Parathyroid adenoma (tissue), 2 donors: ENCODE data around the gene ACAP3.

Source experiments
- H2AFZ ChIP-seq: fragments of 300-600 bp; sonication (generic); one replicate; pipeline ENCODE4 v1.7.0; 2017; ENCODE audit warnings: antibody characterized with exemption, mild to moderate bottlenecking
- H3K27ac ChIP-seq: fragments of 300-600 bp; sonication (generic); one replicate; pipeline ENCODE4 v1.7.0; 2017
- H3K27me3 ChIP-seq: fragments of 300-600 bp; sonication (generic); one replicate; pipeline ENCODE4 v1.7.0; 2017; ENCODE audit warnings: low read length; ENCODE audit not compliant: control insufficient read depth, insufficient read depth
- H3K36me3 ChIP-seq: fragments of 300-600 bp; sonication (generic); one replicate; pipeline ENCODE4 v1.7.0; 2017; ENCODE audit warnings: low read length; ENCODE audit not compliant: control insufficient read depth, insufficient read depth
- H3K4me1 ChIP-seq: fragments of 300-600 bp; sonication (generic); one replicate; pipeline ENCODE4 v1.7.0; 2017; ENCODE audit warnings: control low read depth
- H3K4me2 ChIP-seq: fragments of 300-600 bp; sonication (generic); one replicate; pipeline ENCODE4 v1.7.0; 2017; ENCODE audit warnings: low read length
- H3K4me3 ChIP-seq: fragments of 300-600 bp; sonication (generic); one replicate; pipeline ENCODE4 v1.7.0; 2017; ENCODE audit warnings: low read depth, low read length
- H3K79me2 ChIP-seq: fragments of 300-600 bp; sonication (generic); one replicate; pipeline ENCODE4 v1.7.0; 2017; ENCODE audit warnings: control low read depth
- H3K9ac ChIP-seq: fragments of 300-600 bp; sonication (generic); one replicate; pipeline ENCODE4 v1.7.0; 2017; ENCODE audit warnings: mild to moderate bottlenecking
- H3K9me3 ChIP-seq: fragments of 300-600 bp; sonication (generic); one replicate; pipeline ENCODE4 v1.7.0; 2017; ENCODE audit warnings: low read length; ENCODE audit not compliant: control insufficient read depth
- TF ChIP-seq, protein P1 (sequence below): fragments of 300-600 bp; sonication (generic); IDR thresholded peaks from one replicate; pipeline ENCODE4 v1.7.0; 2017; ENCODE audit warnings: antibody characterized with exemption, mild to moderate bottlenecking
- donor health status: primary hyperparathyroidism.

Gene ACAP3

DNA sequence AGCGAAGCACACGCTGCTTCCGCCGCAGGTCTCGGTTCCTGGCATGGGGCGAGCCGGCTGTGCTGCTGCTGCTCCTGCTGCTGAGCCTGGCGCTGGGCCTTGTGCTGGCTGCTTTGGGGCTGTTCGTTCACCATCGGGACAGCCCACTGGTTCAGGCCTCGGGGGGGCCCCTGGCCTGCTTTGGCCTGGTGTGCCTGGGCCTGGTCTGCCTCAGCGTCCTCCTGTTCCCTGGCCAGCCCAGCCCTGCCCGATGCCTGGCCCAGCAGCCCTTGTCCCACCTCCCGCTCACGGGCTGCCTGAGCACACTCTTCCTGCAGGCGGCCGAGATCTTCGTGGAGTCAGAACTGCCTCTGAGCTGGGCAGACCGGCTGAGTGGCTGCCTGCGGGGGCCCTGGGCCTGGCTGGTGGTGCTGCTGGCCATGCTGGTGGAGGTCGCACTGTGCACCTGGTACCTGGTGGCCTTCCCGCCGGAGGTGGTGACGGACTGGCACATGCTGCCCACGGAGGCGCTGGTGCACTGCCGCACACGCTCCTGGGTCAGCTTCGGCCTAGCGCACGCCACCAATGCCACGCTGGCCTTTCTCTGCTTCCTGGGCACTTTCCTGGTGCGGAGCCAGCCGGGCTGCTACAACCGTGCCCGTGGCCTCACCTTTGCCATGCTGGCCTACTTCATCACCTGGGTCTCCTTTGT is 26.0 kb upstream of the ACAP3 start:
- no peak overlapping the region for H3K4me2 ChIP-seq
- H3K79me2 ChIP-seq = peaks cover 2% of the 10 kb centered on the region
- H3K4me1 ChIP-seq = no peaks in the 10 kb centered on the region
- H3K4me3 ChIP-seq = no peak overlapping the region
- TF ChIP-seq, protein P1, sequence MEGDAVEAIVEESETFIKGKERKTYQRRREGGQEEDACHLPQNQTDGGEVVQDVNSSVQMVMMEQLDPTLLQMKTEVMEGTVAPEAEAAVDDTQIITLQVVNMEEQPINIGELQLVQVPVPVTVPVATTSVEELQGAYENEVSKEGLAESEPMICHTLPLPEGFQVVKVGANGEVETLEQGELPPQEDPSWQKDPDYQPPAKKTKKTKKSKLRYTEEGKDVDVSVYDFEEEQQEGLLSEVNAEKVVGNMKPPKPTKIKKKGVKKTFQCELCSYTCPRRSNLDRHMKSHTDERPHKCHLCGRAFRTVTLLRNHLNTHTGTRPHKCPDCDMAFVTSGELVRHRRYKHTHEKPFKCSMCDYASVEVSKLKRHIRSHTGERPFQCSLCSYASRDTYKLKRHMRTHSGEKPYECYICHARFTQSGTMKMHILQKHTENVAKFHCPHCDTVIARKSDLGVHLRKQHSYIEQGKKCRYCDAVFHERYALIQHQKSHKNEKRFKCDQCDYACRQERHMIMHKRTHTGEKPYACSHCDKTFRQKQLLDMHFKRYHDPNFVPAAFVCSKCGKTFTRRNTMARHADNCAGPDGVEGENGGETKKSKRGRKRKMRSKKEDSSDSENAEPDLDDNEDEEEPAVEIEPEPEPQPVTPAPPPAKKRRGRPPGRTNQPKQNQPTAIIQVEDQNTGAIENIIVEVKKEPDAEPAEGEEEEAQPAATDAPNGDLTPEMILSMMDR = no peak
- H3K9ac ChIP-seq = no peak overlapping the region
- no peak overlapping the region for H2AFZ ChIP-seq
- H3K9me3 ChIP-seq = no peaks in the 10 kb centered on the region
- no peaks in the 10 kb centered on the region for H3K27me3 ChIP-seq
- H3K36me3 ChIP-seq = no peaks in the 10 kb centered on the region
- no peak overlapping the region for H3K27ac ChIP-seq

GRCh38 chr1:1332774-1333480 is 25.2 kb upstream of the ACAP3 start:
- Histone ChIP-seq H3K4me3 (no peak overlapping the region), H3K4me1 (no peaks in the 10 kb centered on the region), H3K27ac (no peak overlapping the region), H3K9me3 (no peaks in the 10 kb centered on the region), H3K9ac (no peak overlapping the region), H2AFZ (no peak overlapping the region), H3K27me3 (no peaks in the 10 kb centered on the region), H3K36me3 (no peaks in the 10 kb centered on the region), H3K79me2 (peaks cover 2% of the 10 kb centered on the region), H3K4me2 (no peak overlapping the region)
- TF ChIP-seq, protein P1 = no peak

DNA sequence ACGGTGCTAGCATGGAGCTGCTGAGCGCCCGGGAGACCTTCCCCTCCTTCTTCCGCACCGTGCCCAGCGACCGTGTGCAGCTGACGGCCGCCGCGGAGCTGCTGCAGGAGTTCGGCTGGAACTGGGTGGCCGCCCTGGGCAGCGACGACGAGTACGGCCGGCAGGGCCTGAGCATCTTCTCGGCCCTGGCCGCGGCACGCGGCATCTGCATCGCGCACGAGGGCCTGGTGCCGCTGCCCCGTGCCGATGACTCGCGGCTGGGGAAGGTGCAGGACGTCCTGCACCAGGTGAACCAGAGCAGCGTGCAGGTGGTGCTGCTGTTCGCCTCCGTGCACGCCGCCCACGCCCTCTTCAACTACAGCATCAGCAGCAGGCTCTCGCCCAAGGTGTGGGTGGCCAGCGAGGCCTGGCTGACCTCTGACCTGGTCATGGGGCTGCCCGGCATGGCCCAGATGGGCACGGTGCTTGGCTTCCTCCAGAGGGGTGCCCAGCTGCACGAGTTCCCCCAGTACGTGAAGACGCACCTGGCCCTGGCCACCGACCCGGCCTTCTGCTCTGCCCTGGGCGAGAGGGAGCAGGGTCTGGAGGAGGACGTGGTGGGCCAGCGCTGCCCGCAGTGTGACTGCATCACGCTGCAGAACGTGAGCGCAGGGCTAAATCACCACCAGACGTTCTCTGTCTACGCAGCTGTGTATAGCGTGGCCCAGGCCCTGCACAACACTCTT is 24.5 kb upstream of the ACAP3 start:
- peaks cover 2% of the 10 kb centered on the region for H3K79me2 ChIP-seq
- H3K27ac ChIP-seq = no peak overlapping the region
- H2AFZ ChIP-seq = no peak overlapping the region
- H3K4me2 ChIP-seq = no peak overlapping the region
- no peaks in the 10 kb centered on the region for H3K4me1 ChIP-seq
- TF ChIP-seq, protein P1 = no peak
- no peaks in the 10 kb centered on the region for H3K27me3 ChIP-seq
- H3K4me3 ChIP-seq = no peak overlapping the region
- H3K9ac ChIP-seq = no peak overlapping the region
- no peaks in the 10 kb centered on the region for H3K36me3 ChIP-seq
- no peaks in the 10 kb centered on the region for H3K9me3 ChIP-seq

- H3K4me1 ChIP-seq = no peaks in the 10 kb centered on the region
Measured at GRCh38 chr1:1331068-1331965, 23.6 kb upstream of the ACAP3 start, which contains the start of gene TAS1R3. TAS1R3 (plus strand) TSS chr1:1331280; CDS start chr1:1331346, 66 bp downstream.

More at GRCh38 chr1:1331068-1331965, 23.6 kb upstream of the ACAP3 start, which contains the start of gene TAS1R3:
- no peaks in the 10 kb centered on the region for H3K36me3 ChIP-seq
- no peak within 1 kb of the TSS for H3K27ac ChIP-seq
- TF ChIP-seq, protein P1 = no peak
- no peak within 1 kb of the TSS for H3K4me2 ChIP-seq
- no peak within 1 kb of the TSS for H2AFZ ChIP-seq
- H3K27me3 ChIP-seq = no peaks in the 10 kb centered on the region
- H3K79me2 ChIP-seq = peaks cover 2% of the 10 kb centered on the region
- H3K4me3 ChIP-seq = no peak within 1 kb of the TSS
- H3K9me3 ChIP-seq = no peaks in the 10 kb centered on the region
- H3K9ac ChIP-seq = no peak within 1 kb of the TSS
